Vagina (tissue), 2 donors: ENCODE results near the gene COL5A1. TPM values are rescaled to one million over a fixed set of nuclear protein-coding genes. Genes with fewer than 3 reads are reported as not detected.

Experiments used
- DNase-seq, 2 donors: peaks; one replicate each; pipeline ENCODE4 v3.0.0-alpha.2; 2017; ENCODE audit errors: extremely low spot score in 2 of 2
- H3K27ac ChIP-seq: fragments of 200-600 bp; sonication (generic); one replicate; pipeline ENCODE4 v1.5.1; 2019
- H3K27me3 ChIP-seq: fragments of 200-600 bp; sonication (generic); one replicate; pipeline ENCODE4 v1.5.1; 2019
- H3K36me3 ChIP-seq, 2 donors: fragments of 200-600 bp; sonication (generic); one replicate each; pipeline ENCODE4 v1.5.1; 2017 to 2019
- H3K4me1 ChIP-seq: fragments of 200-600 bp; sonication (generic); one replicate; pipeline ENCODE4 v1.5.1; 2019
- H3K4me3 ChIP-seq, 2 donors: fragments of 200-600 bp; sonication (generic); 1 replicate in 1 of 2; 2 replicates in 1 of 2; pipeline ENCODE4 v1.5.1; 2016 to 2019
- H3K9me3 ChIP-seq: fragments of 200-600 bp; sonication (generic); one replicate; pipeline ENCODE4 v1.5.1; 2019
- CTCF ChIP-seq, 3 experiments: fragments of 450-650 bp in 2 of 3; fragments of 200-600 bp in 1 of 3; sonication (generic) in 1 of 3; IDR thresholded peaks; one replicate each; pipeline ENCODE4 v1.5.1; 2017 to 2019; ENCODE audit warnings: antibody characterized with exemption in 3 of 3, mild to moderate bottlenecking in 2 of 3, moderate library complexity in 2 of 3
- POLR2A ChIP-seq, 2 donors: fragments of 450-650 bp; IDR thresholded peaks; one replicate each; pipeline ENCODE4 v1.6.1; 2017; ENCODE audit warnings: antibody characterized with exemption in 2 of 2, mild to moderate bottlenecking in 2 of 2, moderate library complexity in 2 of 2
- POLR2AphosphoS5 ChIP-seq, 2 donors: sonication (generic); formaldehyde crosslinking; IDR thresholded peaks; one replicate each; pipeline ENCODE4 v1.9.0; 2017; ENCODE audit warnings: antibody characterized with exemption in 2 of 2, mild to moderate bottlenecking in 2 of 2, low read depth in 1 of 2; ENCODE audit not compliant: insufficient read depth in 1 of 2
- intact Hi-C: fragments of 100-400 bp; cut with DNase I; formaldehyde crosslinking; loops from one replicate; pipeline ENCODE4 v1.15.1; 2023
- total RNA-seq: library from RNA; depleted of rRNA; stranded (reverse); fragments of >200 nt; gene quantifications from one replicate; pipeline ENCODE4 v1.2.3, GENCODE V29; 2016

COL5A1 gene
- total RNA-seq: 36.6 TPM

GRCh38 chr9:134641173-134641989, at the start of gene COL5A1:
Gene COL5A1, plus strand, starts transcription at chr9:134641803. Its CDS starts 385 bp downstream, at chr9:134642188.
- H3K4me1 ChIP-seq: peaks cover 23% of the 10 kb centered on the region

GRCh38 chr9:134592018-134592818, 49.4 kb upstream of the COL5A1 start:
- H3K36me3 ChIP-seq: no peaks in the 10 kb centered on the region
- no peak overlapping the region for H3K4me3 ChIP-seq
- H3K27ac ChIP-seq: peak overlapping the region; percentile 76
- no peaks in the 10 kb centered on the region for H3K9me3 ChIP-seq
- no peaks in the 10 kb centered on the region for H3K27me3 ChIP-seq
- peak in 1 of 2 donors; percentile 83 for DNase-seq
- TF ChIP-seq CTCF (IDR thresholded peaks at IDR 0.05): no peak
- TF ChIP-seq POLR2A (IDR thresholded peaks at IDR 0.05): no peak
- TF ChIP-seq POLR2AphosphoS5 (IDR thresholded peaks at IDR 0.05; ENCODE audit: insufficient read depth in 1 of 2, low read depth in 1 of 2): peak in 1 of 2 donors; percentile 63
- intact Hi-C loops: no loop called here
- peaks cover 21% of the 10 kb centered on the region for H3K4me1 ChIP-seq

More at GRCh38 chr9:134641173-134641989, at the start of gene COL5A1:
- H3K4me3 ChIP-seq: peak within 1 kb of the TSS; percentile 66 to 95
- TF ChIP-seq CTCF (IDR thresholded peaks at IDR 0.05): peak in 1 of 3 experiments; percentile 49
- TF ChIP-seq POLR2A (IDR thresholded peaks at IDR 0.05): peak in 1 of 2 donors; percentile 79
- TF ChIP-seq POLR2AphosphoS5 (IDR thresholded peaks at IDR 0.05; ENCODE audit: insufficient read depth in 1 of 2, low read depth in 1 of 2): peak in 1 of 2 donors; percentile 85
- intact Hi-C loops: loop anchor here (5.0 kb wide), 2 partner anchors 164 to 184 kb away; no protein-coding TSS in a partner anchor
- no peak for DNase-seq
- H3K36me3 ChIP-seq: no peaks in the 10 kb centered on the region
- no peaks in the 10 kb centered on the region for H3K9me3 ChIP-seq
- H3K27me3 ChIP-seq: no peaks in the 10 kb centered on the region
- H3K27ac ChIP-seq: peak within 1 kb of the TSS; percentile 90

GRCh38 chr9:134592819-134593200, 48.8 kb upstream of the COL5A1 start:
- peaks cover 21% of the 10 kb centered on the region for H3K4me1 ChIP-seq
- peak overlapping the region; percentile 76 for H3K27ac ChIP-seq
- DNase-seq: no peak
- H3K4me3 ChIP-seq: no peak overlapping the region
- intact Hi-C loops: no loop called here
- no peak for TF ChIP-seq CTCF (IDR thresholded peaks at IDR 0.05)
- H3K9me3 ChIP-seq: no peaks in the 10 kb centered on the region
- H3K36me3 ChIP-seq: no peaks in the 10 kb centered on the region
- no peaks in the 10 kb centered on the region for H3K27me3 ChIP-seq

- peaks cover 21% of the 10 kb centered on the region for H3K4me1 ChIP-seq
- DNase-seq: peak in 1 of 2 donors; percentile 82
- TF ChIP-seq CTCF (IDR thresholded peaks at IDR 0.05): no peak
- no peak for TF ChIP-seq POLR2A (IDR thresholded peaks at IDR 0.05)
- TF ChIP-seq POLR2AphosphoS5 (IDR thresholded peaks at IDR 0.05; ENCODE audit: insufficient read depth in 1 of 2, low read depth in 1 of 2): no peak
- H3K36me3 ChIP-seq: no peaks in the 10 kb centered on the region
- H3K9me3 ChIP-seq: no peaks in the 10 kb centered on the region
- H3K27me3 ChIP-seq: no peaks in the 10 kb centered on the region
- intact Hi-C loops: no loop called here
- no peak overlapping the region for H3K27ac ChIP-seq
- no peak overlapping the region for H3K4me3 ChIP-seq
Observed at GRCh38 chr9:134593286-134594077, 48.1 kb upstream of the COL5A1 start.
